ENCODE measurements around the gene NFIB. TPM values are rescaled to one million over a fixed set of nuclear protein-coding genes. Genes with fewer than 3 reads are reported as not detected.

NFIB gene
- total RNA-seq, 1 donor from 2014 or later: 9.4 TPM

- Histone ChIP-seq H3K9me3 (ENCODE audit: insufficient read depth, low read depth, low read length) (no peaks in the 10 kb centered on the region), H3K4me3 (ENCODE audit: insufficient read depth, low read depth, low read length) (no peak overlapping the region), H3K4me2 (ENCODE audit: low read length) (peak overlapping the region; percentile 58), H3K4me1 (ENCODE audit: insufficient read depth, low read length) (peaks cover 25% of the 10 kb centered on the region), H3K27ac (ENCODE audit: low read depth, low read length) (peak overlapping the region; percentile 16), H3K79me2 (ENCODE audit: insufficient read depth, low read length) (peaks cover 65% of the 10 kb centered on the region), H3K9ac (ENCODE audit: low read length) (no peak overlapping the region), H4K20me1 (ENCODE audit: insufficient read depth, low read length) (no peaks in the 10 kb centered on the region), H2AFZ (ENCODE audit: low read depth, low read length) (no peak overlapping the region), H3K27me3 (ENCODE audit: insufficient read depth, low read length) (no peaks in the 10 kb centered on the region), H3K36me3 (ENCODE audit: insufficient read depth, low read length) (no peaks in the 10 kb centered on the region)
- no peaks in the 10 kb centered on the region for H3K9me3 Mint-ChIP-seq (ENCODE audit: unreplicated experiment)
- H3K36me3 Mint-ChIP-seq (ENCODE audit: low read depth, unreplicated experiment): no peaks in the 10 kb centered on the region
- DNase-seq (ENCODE audit: low read depth) (no peak), FAIRE-seq (no peak)
- no peaks in the 10 kb centered on the region for H3K27me3 Mint-ChIP-seq (ENCODE audit: low read depth, unreplicated experiment)
- H3K27ac Mint-ChIP-seq (ENCODE audit: unreplicated experiment): peak overlapping the region; percentile 55
- no peak for TF ChIP-seq EZH2 (IDR thresholded peaks at IDR 0.05; ENCODE audit: insufficient read depth, low read length)
- TF ChIP-seq, protein P1, sequence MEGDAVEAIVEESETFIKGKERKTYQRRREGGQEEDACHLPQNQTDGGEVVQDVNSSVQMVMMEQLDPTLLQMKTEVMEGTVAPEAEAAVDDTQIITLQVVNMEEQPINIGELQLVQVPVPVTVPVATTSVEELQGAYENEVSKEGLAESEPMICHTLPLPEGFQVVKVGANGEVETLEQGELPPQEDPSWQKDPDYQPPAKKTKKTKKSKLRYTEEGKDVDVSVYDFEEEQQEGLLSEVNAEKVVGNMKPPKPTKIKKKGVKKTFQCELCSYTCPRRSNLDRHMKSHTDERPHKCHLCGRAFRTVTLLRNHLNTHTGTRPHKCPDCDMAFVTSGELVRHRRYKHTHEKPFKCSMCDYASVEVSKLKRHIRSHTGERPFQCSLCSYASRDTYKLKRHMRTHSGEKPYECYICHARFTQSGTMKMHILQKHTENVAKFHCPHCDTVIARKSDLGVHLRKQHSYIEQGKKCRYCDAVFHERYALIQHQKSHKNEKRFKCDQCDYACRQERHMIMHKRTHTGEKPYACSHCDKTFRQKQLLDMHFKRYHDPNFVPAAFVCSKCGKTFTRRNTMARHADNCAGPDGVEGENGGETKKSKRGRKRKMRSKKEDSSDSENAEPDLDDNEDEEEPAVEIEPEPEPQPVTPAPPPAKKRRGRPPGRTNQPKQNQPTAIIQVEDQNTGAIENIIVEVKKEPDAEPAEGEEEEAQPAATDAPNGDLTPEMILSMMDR (IDR thresholded peaks at IDR 0.05; ENCODE audit: insufficient read depth, low read depth, low read length): no peak
- no peak overlapping the region for H3K4me3 Mint-ChIP-seq (ENCODE audit: unreplicated experiment)
- H3K4me1 Mint-ChIP-seq (ENCODE audit: low read depth, unreplicated experiment): peaks cover 19% of the 10 kb centered on the region
Observed at GRCh38 chr9:14238079-14238478, 75.9 kb downstream of the NFIB start.

DNA sequence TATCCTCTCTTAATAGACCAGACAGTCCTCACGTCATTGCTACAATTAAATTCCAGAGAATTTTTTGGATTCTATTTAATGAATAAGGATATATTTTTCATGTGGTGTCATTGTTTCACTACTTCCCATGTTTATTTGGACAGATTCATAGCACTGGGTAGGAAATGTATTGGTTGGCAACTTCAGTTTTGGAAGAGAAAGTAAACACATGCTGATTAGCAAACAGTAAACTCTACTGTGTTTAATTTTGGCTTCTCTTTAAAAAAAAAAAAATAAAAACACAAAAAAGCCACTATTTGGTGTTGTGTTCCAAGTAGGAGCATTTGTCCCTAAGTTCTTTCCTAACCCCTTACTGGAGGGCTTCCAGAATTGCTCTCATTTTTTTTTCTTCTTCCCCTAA lies 77.3 kb downstream of the NFIB start:
- no peak overlapping the region for H3K4me3 Mint-ChIP-seq (ENCODE audit: unreplicated experiment)
- no peak overlapping the region for H3K27ac Mint-ChIP-seq (ENCODE audit: unreplicated experiment)
- FAIRE-seq (no peak), DNase-seq (ENCODE audit: low read depth) (no peak)
- Histone ChIP-seq H3K9me3 (ENCODE audit: insufficient read depth, low read depth, low read length) (no peaks in the 10 kb centered on the region), H3K36me3 (ENCODE audit: insufficient read depth, low read length) (no peaks in the 10 kb centered on the region), H3K9ac (ENCODE audit: low read length) (no peak overlapping the region), H3K27me3 (ENCODE audit: insufficient read depth, low read length) (no peaks in the 10 kb centered on the region), H3K4me3 (ENCODE audit: insufficient read depth, low read depth, low read length) (no peak overlapping the region), H2AFZ (ENCODE audit: low read depth, low read length) (no peak overlapping the region), H3K4me2 (ENCODE audit: low read length) (no peak overlapping the region), H3K4me1 (ENCODE audit: insufficient read depth, low read length) (peaks cover 25% of the 10 kb centered on the region), H3K27ac (ENCODE audit: low read depth, low read length) (no peak overlapping the region), H3K79me2 (ENCODE audit: insufficient read depth, low read length) (peaks cover 65% of the 10 kb centered on the region), H4K20me1 (ENCODE audit: insufficient read depth, low read length) (no peaks in the 10 kb centered on the region)
- H3K36me3 Mint-ChIP-seq (ENCODE audit: low read depth, unreplicated experiment): no peaks in the 10 kb centered on the region
- TF ChIP-seq, protein P1 (IDR thresholded peaks at IDR 0.05; ENCODE audit: insufficient read depth, low read depth, low read length): no peak
- no peak for TF ChIP-seq EZH2 (IDR thresholded peaks at IDR 0.05; ENCODE audit: insufficient read depth, low read length)
- H3K27me3 Mint-ChIP-seq (ENCODE audit: low read depth, unreplicated experiment): no peaks in the 10 kb centered on the region
- no peaks in the 10 kb centered on the region for H3K9me3 Mint-ChIP-seq (ENCODE audit: unreplicated experiment)
- peaks cover 18% of the 10 kb centered on the region for H3K4me1 Mint-ChIP-seq (ENCODE audit: low read depth, unreplicated experiment)

GRCh38 chr9:14232111-14232510 lies 81.8 kb downstream of the NFIB start:
- Mint-ChIP-seq H3K27me3 (ENCODE audit: low read depth, unreplicated experiment) (no peaks in the 10 kb centered on the region), H3K4me3 (ENCODE audit: unreplicated experiment) (no peak overlapping the region), H3K4me1 (ENCODE audit: low read depth, unreplicated experiment) (peaks cover under 1% of the 10 kb centered on the region), H3K36me3 (ENCODE audit: low read depth, unreplicated experiment) (no peaks in the 10 kb centered on the region), H3K9me3 (ENCODE audit: unreplicated experiment) (no peaks in the 10 kb centered on the region), H3K27ac (ENCODE audit: unreplicated experiment) (no peak overlapping the region)
- Histone ChIP-seq H3K4me3 (ENCODE audit: insufficient read depth, low read depth, low read length) (no peak overlapping the region), H3K79me2 (ENCODE audit: insufficient read depth, low read length) (peaks cover 77% of the 10 kb centered on the region), H3K27ac (ENCODE audit: low read depth, low read length) (no peak overlapping the region), H3K4me1 (ENCODE audit: insufficient read depth, low read length) (no peaks in the 10 kb centered on the region), H3K9me3 (ENCODE audit: insufficient read depth, low read depth, low read length) (no peaks in the 10 kb centered on the region), H3K9ac (ENCODE audit: low read length) (no peak overlapping the region), H3K27me3 (ENCODE audit: insufficient read depth, low read length) (no peaks in the 10 kb centered on the region), H3K4me2 (ENCODE audit: low read length) (no peak overlapping the region), H4K20me1 (ENCODE audit: insufficient read depth, low read length) (peaks cover 3% of the 10 kb centered on the region), H3K36me3 (ENCODE audit: insufficient read depth, low read length) (no peaks in the 10 kb centered on the region), H2AFZ (ENCODE audit: low read depth, low read length) (no peak overlapping the region)
- no peak for DNase-seq (ENCODE audit: low read depth)
- FAIRE-seq: no peak
- TF ChIP-seq, protein P1 (IDR thresholded peaks at IDR 0.05; ENCODE audit: insufficient read depth, low read depth, low read length): no peak
- TF ChIP-seq EZH2 (IDR thresholded peaks at IDR 0.05; ENCODE audit: insufficient read depth, low read length): no peak
